Limb (tissue), 2 donors: ENCODE measurements around the gene TMEM74B.
"Not testable (repeated sequence)": the region's sequence is repeated elsewhere in the genome, so short reads cannot be mapped to it uniquely, and the experiment has no call there.

Source experiments
- DNase-seq, 2 donors: peaks; one replicate each; pipeline ENCODE4 v3.0.0-alpha.2; 2016; ENCODE audit errors: extremely low spot score in 2 of 2

TMEM74B gene

GRCh38 chr20:1180949-1181348, 3.8 kb downstream of the TMEM74B start:
- no peak for DNase-seq

DNA sequence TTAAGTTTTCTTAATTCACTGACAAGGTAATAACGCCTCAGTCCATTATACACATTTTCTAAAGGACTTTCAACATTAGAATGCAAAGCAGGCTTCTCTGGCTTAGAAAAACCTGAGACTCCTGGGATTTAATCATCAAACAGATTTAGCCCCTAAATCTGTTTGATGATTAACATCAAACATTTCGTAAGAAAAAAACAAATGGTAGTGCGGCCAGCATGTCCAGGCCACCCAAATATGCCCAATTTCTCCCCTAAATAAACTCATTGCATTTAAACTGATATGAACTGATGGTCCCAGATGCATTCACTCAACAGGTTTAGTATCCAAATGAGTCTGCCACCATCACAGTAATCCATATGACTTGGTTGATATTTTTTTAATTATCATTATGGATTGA, 6.2 kb downstream of the TMEM74B start:
- no peak for DNase-seq

GRCh38 chr20:1178103-1178502, 6.7 kb downstream of the TMEM74B start:
- no peak for DNase-seq

DNA sequence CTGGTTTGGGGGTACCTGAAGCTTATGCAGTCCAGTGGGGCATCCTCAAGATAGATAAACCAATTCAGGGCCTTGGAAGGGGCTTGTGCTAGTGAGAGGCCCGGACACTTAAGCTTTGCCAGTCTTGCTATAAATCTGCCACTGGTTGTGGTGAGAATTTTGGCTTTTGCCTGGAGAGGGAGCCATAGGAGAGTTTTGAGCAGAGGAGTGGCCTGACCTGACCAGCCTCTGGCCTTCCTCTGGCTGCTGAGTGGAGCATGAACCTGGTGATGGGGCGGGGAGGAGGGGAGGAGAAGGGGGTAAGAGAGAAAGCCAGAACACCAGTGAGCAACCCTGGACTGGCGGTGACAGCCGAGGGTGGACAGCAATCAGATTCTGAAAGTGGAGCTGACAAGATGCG, 7.1 kb downstream of the TMEM74B start:
- no peak for DNase-seq

GRCh38 chr20:1174787-1175186, 10.0 kb downstream of the TMEM74B start:
- no peak for DNase-seq

GRCh38 chr20:1173698-1174097, 11.1 kb downstream of the TMEM74B start:
- no peak for DNase-seq

- peak; percentile 18 to 62 for DNase-seq
Observed at GRCh38 chr20:1171461-1172093, 13.2 kb downstream of the TMEM74B start.

GRCh38 chr20:1169224-1169623, 15.6 kb downstream of the TMEM74B start:
- no peak for DNase-seq

DNA sequence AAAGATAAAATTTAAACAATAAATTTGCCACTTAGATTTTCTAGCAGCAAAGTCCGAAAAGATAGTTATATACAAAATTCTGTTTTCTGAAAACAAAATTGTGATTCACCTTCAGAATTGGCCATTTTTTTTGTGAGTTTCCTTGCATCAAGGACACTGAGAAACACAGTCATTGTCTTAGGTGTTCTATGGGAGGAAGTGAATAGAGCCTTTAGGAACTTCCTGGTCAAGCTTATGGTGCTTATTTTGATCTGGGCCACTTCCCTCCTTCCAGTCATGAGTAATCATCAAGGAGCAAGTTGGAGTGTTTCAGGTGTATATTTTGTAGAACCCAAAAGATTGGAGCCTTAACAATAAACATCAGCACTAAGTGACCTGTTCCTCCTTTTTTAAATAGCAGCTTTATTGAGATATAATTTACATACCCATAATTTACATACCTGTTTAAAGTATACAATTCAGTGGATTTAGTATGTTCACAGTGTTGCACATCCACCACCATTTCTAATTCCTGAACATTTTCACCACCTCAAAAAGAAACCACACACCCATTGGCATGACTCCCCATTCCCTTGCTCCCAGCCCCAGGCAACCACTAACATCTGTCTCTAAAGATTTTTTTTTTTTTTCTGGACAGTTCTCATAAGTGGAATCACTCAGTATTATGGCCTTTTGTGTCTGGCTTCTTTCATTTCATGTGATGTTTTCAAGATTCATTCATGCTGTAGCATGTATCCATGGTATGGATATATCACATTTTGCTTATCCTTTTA, 17.6 kb downstream of the TMEM74B start:
- no peak for DNase-seq

- no peak for DNase-seq
Observed at GRCh38 chr20:1165941-1166340, 18.8 kb downstream of the TMEM74B start.

GRCh38 chr20:1165521-1165920, 19.3 kb downstream of the TMEM74B start:
- no peak for DNase-seq

- no peak for DNase-seq
Observed at GRCh38 chr20:1164871-1165270, 19.9 kb downstream of the TMEM74B start.

- no peak for DNase-seq
Observed at GRCh38 chr20:1163653-1164052, 21.1 kb downstream of the TMEM74B start.

- DNase-seq: no peak
Observed at GRCh38 chr20:1163105-1163504, 21.7 kb downstream of the TMEM74B start.

- DNase-seq: no peak
Observed at GRCh38 chr20:1160991-1161390, 23.8 kb downstream of the TMEM74B start.

DNA sequence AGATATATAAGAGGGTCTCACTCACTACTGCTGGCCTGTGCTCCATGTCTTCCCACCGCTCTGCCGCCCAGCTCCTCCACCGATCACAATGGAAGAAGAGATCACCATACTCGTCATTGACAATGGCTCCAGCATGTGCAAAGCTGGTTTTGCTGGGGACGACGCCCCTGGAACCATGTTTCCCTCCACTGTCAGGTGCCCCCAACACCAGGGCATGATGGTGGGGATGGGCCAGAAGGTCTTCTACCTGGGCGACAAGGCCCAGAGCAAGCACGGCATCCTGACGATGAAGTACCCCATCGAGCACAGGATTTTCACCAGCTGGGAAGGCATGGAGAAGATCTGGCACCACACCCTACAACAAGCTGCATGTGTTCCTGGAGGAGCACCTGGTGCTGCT, 24.3 kb downstream of the TMEM74B start:
- DNase-seq: no peak

DNA sequence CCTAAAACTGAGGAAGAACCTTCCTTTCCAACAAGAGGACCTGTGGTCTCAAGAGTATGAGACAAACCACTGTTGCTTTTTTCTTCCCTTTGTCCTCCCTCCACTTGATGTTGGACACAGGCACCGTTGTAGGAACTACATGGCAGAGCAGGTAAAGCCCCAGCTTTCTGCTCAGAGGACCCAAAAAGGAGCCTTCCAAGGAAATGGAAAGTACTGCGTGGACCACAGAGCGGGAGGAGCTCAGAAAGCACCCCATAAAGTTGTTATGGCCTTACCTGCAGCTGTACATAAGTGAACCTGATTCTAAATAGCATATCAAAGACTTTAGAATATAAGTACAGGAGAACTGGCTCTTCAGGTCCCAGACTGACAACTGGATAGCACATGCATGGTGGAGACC, 29.4 kb downstream of the TMEM74B start:
- DNase-seq: no peak

DNA sequence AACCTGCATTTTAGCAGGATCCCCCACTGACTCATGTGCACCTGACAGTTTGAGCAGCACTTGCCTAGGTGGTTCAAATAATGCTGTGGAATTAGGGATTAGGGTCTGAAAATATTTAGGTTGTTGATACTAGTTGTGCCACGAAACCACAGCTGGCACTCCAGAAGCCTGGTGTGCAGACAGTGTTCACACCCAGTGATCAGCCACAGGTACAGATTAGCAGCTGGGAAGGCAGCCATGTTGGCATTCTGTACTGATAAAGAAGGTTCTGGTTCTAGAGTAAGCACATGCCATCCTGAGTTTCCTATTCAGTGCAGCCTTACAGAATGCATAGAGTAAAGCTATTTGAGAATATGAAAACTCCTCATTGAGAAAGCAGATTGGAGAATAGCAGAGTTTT, 30.1 kb downstream of the TMEM74B start:
- DNase-seq: no peak

DNA sequence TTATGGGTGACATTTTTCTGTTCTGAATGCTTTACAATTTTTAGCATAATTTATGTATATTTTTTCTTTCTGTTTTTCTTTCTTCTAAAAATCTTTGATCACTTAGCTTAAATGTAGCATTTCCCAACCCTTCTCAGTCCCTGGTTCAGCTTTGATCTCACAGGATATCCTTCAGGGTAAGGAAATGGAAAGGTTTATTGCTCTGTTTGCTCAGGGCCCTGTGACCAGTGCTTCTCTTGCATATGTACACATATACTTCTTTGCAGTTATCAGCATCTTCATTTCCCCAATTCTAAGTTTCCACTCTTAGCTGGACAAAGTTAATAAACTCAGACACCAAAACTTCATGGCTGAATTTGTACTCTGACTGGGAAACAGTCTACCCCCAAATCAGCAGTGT, 30.6 kb downstream of the TMEM74B start:
- no peak for DNase-seq

DNA sequence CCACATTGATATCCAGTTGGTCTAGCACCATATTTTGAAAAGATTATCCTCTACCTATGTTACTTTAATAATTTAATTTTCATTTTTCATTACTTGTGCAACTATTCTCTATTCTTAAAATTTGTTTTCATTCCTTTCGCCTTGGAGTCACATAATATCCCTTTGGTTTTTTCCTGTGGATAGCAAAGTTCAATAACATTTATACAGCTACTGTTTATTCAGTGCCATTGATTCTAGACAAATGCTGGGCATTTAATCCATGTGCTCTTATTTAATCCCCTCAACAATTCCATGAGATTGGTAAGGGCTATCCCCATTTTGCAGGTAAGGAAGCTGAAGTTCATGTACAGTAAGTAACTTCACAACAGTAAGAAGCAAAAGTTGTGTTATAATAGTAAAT, 33.8 kb downstream of the TMEM74B start:
- no peak for DNase-seq

- DNase-seq: no peak
Observed at GRCh38 chr20:1150218-1150617, 34.6 kb downstream of the TMEM74B start.

GRCh38 chr20:1149812-1150211, 35.0 kb downstream of the TMEM74B start:
- not testable (repeated sequence) for DNase-seq

- no peak for DNase-seq
Observed at GRCh38 chr20:1146957-1147356, 37.8 kb downstream of the TMEM74B start.
